NCI-H2227 (cell line): ENCODE results near the gene DDX3Y.

Experiments used
- DNase-seq: peaks from one replicate; lab custom pipeline; 2025; ENCODE audit not compliant: unreplicated experiment; lab: John Stamatoyannopoulos, UW

The DDX3Y gene

DNA sequence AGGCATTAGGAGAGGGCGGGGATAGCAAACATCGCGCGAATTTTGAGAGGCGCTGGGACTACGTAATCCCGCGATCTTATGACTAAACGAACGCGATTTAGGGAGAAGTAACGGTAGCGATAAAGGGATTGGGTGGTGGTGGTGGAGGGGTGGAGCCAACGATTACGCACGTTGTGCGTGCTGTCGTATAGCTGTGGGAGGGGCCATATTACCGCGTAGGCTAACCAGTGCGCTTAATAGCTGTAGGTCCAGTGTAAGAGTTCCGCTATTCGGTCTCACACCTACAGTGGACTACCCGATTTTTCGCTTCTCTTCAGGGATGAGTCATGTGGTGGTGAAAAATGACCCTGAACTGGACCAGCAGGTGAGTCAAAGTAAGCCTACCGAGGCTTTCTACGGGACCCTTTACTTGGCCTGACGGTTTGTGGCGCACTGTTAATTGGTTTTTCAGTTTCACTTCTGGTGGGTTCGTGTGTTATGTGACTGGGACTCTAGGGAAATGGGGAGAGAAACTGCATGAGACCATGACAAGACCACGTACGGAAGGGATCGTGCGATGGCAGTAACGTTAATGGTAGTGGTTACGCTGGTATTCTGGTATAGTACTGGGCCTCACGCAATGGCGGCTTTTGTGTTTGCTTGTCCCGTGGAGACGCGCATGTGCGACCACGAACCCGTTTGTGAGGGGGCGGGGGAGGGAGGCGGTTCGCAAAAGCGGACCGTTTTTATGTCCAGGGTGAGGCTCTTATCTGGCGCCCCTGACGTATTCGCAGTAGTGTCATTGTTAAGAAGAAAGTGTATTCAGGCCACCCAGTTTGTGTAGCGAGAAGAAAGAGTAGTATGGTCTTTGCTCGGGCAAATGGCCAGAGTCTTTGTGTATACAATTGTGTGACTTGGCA is at the start of gene DDX3Y:
Gene DDX3Y (plus strand): TSS at position 251 of the 899 bp plus-strand sequence. CDS start 69 bp downstream, at position 320.
- DNase-seq = no peak

DNA sequence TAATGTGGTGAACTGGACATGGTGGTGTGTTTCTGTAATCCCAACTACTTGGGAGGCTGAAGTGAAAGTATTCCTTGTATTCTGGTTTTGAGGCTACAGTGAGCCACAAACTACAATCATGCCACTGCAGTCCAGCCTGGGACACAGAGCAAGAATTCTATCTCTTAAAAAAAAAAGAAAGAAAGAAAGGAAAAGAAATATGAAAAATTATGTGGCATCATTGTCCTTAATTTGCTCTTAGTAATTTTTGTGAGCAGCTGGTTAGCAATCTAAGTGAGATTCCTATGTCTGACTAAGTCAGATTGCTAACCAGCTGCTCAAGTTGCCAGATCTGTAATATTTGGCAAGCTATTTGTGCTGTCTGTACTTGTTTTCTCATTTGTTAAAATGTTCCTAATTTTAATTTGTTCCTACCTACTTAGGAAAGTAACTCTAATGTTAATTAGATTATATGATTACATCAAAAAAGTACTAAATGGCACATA is 48.8 kb upstream of the DDX3Y start:
- no peak for DNase-seq

DNA sequence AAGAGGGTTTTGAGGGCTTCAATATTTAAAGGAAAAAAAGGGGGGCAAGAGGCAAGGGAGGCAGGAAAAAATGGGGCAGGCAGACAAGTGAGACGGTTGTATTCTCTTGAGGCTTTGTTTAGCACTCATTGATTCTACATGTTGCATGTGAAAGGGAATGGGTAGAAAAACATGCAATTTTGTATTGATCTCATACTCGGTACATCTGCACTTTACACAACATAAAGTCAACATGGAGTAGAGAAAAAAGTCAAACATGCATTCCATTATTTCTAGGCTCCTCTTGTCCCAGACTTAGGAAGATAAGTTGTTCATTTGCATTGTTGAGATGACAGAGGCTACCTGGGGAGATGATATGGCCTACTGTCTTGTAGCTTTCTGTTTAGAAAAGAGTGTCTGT is 36.7 kb upstream of the DDX3Y start:
- no peak for DNase-seq

DNA sequence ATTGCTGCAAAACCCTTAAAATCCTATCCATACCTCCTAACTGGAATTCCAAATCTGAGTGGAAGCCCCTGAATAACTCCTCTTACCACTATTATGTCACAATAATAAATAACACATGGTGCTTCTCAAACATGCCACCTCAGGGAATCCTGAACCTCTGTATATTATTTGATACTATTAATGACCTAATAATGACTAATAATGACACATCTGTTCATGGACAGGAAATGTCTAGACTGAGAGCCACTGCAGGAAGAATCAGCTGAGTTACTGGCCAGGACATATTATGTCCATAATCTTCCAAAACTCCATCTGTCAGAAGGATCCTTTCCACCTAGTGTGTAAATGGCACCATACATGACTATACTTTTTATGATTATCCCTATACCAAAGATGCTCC is 7.7 kb upstream of the DDX3Y start:
- no peak for DNase-seq

DNA sequence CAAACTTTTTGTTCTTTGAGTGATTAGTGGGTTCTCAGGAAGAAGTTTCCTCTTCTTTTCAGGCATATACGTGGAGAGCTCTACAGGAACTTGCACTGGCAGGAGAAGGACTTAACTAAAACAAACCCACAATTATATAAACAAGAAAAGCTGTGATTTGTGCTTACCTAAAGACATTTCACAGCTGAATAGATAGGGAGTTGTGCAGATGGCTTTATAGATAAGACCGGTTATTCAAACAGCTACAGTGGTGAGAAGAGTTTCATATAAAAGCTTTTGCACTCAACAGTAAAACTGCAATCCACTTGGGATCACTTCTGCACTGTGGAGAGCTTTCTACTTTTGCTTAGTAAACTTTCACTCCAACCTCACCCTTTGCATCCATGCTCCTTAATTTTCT is 6.1 kb upstream of the DDX3Y start:
- no peak for DNase-seq

DNA sequence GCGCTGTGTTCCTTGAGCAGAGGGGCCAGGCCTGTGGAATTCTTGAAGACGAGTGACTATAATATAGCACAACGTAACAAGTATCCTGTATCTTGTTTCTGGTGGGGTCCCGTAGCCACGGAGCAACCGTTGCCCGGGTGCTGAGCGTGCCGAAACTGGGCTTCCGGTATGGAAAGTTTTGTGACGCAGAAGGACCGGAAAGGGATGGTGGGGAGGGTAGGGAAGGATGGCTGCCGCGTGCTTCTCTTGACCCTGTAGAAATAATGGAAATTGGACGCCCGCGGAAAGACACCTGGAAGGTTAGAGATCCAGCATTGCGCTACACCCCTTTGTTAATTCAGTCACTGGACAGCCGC is 827 bp downstream of the DDX3Y start:
- no peak for DNase-seq

DNA sequence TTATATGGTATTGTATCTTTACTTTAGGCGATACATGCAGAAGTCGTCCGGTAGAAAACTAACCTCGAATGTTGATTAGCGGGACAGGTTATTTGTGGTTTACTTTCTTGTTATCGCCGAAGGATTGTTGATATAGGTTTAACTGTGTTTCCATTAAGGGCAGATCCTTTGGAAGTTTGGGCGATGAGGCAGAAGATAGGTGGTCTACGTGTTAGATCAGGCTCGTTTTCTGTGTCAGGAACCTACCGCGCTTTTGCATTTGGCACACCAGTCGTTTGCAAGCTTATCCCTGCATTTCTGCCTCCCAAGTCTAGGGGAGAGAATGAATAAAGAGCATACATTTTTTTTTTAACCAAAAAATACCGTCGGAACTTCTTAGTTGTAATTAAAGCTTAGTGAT is 1.2 kb downstream of the DDX3Y start:
- DNase-seq = no peak

DNA sequence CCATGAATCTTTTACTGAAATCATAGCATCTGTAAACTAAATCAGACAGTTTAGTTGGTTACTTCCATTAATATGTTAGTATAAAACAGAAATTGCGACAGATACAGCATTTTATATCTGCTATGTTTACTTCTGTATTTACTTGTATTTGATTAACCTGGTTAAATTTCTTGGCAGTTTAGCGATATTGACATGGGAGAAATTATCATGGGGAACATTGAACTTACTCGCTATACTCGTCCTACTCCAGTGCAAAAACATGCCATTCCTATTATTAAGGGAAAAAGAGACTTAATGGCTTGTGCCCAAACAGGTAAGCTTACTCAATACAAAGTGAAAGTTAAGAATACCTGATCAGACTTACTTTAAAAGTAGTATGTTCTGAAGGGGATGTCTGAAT is 8.9 kb downstream of the DDX3Y start:
- DNase-seq = no peak

DNA sequence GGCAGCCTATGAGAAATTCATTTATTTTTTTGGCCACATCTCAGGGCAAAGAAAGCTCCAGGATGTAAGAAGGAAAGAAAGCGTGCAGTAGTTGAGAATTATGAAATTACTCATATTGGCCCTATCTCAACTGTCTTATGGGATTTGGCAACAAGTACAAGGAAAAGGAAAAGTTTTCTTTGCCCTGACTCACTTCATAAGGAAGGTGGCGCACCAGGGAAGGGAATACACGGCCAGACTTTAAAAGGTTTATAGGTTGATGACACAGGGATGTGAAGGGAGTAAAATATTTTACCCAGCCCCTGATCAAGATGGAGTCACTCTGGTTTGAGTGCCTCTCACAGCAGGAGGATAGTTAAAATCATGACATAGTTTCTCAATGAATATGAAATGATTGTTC is 23.4 kb downstream of the DDX3Y start:
- DNase-seq = no peak

DNA sequence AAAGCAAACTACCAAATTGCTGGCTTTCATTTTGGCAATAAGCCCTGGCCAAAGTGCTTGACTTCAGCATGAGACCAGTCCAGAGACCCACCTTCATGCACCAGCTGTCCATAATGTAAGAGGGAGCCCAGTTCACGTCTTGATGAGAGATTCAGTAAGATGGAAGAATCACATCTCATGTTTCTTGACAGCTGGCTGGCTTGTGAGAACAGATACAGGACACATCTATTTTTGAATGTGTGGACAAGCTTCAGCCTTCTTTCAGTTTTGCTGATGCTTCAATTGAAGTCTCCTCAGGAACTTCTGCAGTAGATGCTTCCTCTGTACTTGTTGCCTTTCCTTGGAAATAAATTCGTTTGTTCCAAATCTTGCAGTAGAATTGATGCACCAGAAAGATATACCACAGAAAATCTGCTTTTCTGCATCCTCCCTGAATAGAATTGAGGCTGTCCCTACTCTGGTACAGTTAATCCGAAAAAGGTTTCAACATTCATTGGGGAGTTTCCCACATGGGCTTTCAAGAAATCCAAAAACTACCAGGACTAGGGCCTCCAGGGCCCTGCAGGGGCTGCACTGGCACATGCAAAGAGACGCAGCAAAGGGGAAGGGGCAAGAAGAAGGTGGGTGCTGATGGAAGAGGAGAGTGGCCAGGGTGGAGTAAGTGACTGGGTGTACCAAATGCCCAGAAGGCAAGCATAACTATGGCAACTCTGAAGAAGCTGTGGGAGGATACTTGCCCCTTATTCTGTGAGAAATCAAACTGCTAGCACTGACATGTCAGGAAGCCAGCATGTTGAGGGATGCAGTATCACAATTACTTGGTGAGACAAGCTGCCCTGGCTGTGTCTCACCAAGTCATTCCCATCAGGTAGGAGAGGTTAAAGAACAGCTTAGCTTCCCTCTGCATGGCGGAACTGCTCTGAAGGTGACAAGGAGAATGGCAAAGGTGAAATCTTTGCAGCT is 37.3 kb downstream of the DDX3Y start:
- no peak for DNase-seq
